ENCODE results near the gene ZBTB21.

GRCh38 chr21:41948078-41948895, 61.9 kb downstream of the ZBTB21 start:
- TF ChIP-seq POLR2A (IDR thresholded peaks at IDR 0.05) (no peak), POLR2AphosphoS5 (IDR thresholded peaks at IDR 0.05) (no peak), EP300 (IDR thresholded peaks at IDR 0.05) (no peak)
- TF ChIP-seq, protein P1, sequence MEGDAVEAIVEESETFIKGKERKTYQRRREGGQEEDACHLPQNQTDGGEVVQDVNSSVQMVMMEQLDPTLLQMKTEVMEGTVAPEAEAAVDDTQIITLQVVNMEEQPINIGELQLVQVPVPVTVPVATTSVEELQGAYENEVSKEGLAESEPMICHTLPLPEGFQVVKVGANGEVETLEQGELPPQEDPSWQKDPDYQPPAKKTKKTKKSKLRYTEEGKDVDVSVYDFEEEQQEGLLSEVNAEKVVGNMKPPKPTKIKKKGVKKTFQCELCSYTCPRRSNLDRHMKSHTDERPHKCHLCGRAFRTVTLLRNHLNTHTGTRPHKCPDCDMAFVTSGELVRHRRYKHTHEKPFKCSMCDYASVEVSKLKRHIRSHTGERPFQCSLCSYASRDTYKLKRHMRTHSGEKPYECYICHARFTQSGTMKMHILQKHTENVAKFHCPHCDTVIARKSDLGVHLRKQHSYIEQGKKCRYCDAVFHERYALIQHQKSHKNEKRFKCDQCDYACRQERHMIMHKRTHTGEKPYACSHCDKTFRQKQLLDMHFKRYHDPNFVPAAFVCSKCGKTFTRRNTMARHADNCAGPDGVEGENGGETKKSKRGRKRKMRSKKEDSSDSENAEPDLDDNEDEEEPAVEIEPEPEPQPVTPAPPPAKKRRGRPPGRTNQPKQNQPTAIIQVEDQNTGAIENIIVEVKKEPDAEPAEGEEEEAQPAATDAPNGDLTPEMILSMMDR (IDR thresholded peaks at IDR 0.05): no peak

Data from stomach (tissue), 4 donors.